Activated CD4-positive, alpha-beta memory T cell treated with anti-CD3 and anti-CD28 coated beads for 36 hours (primary cell): ENCODE measurements around the gene PLEKHG5. TPM values are rescaled to one million over a fixed set of nuclear protein-coding genes. Genes with fewer than 3 reads are reported as not detected.
A peak's percentile ranks its signal among the peaks of the same experiment; 100 is the strongest.

Experiments
- CTCF ChIA-PET: fragments of 350-600 bp; sonication (Branson Sonifier 250); formaldehyde crosslinking; loops from one replicate; lab custom pipeline; 2021; ENCODE audit warnings: antibody characterized with exemption, inconsistent platforms; lab: Charles Lee
- POLR2A ChIA-PET: fragments of 350-600 bp; sonication (Branson Sonifier 250); formaldehyde crosslinking; loops from one replicate; lab custom pipeline; 2021; ENCODE audit warnings: antibody characterized with exemption; lab: Charles Lee
- DNase-seq: peaks from one replicate; pipeline ENCODE4 v3.0.0-alpha.2; 2020
- H3K27ac Mint-ChIP-seq: one replicate; pipeline ENCODE4 v1.8.0; 2021; ENCODE audit warnings: mixed read lengths
- H3K27me3 Mint-ChIP-seq: one replicate; pipeline ENCODE4 v1.8.0; 2021; ENCODE audit warnings: mixed read lengths
- H3K36me3 Mint-ChIP-seq: one replicate; pipeline ENCODE4 v1.8.0; 2021; ENCODE audit warnings: mixed read lengths
- H3K4me1 Mint-ChIP-seq: one replicate; pipeline ENCODE4 v1.8.0; 2021; ENCODE audit warnings: low read depth, mixed read lengths
- H3K4me3 Mint-ChIP-seq: one replicate; pipeline ENCODE4 v1.8.0; 2021; ENCODE audit warnings: mild to moderate bottlenecking, mixed read lengths
- H3K9me3 Mint-ChIP-seq: one replicate; pipeline ENCODE4 v1.8.0; 2021; ENCODE audit warnings: mixed read lengths
- intact Hi-C: fragments of 100-400 bp; cut with micrococcal nuclease; formaldehyde crosslinking; loops from one replicate; pipeline ENCODE4 v1.15.1; 2023
- total RNA-seq, 2 experiments: library from RNA; stranded (reverse); gene quantifications; one replicate each; pipeline ENCODE4 v1.2.3, GENCODE V29; 2021

Gene PLEKHG5
- total RNA-seq, 2 experiments from 2014 or later = 2.1 to 2.2 TPM

DNA sequence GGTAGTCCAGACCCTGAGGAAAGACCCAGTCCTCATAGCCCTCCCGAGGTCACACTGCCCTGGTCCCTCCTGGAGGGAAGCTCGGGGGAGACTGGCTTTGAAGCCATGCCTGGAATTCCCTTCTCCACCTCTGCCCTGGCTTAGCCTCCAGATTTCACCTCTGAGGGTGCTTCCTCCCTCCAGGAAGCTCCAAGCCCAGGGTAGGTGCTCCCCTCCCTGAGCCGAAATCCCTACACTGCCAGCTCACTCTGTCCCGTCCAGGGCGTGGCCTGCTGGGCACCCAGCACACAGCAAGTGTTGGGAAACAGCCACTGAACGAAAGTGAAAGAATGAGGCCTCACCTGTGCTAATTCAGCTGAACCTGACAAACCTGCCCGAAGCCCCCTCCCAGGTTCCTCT is 19.5 kb downstream of the PLEKHG5 start:
- no peaks in the 10 kb centered on the region for H3K9me3 Mint-ChIP-seq
- DNase-seq = no peak
- ChIA-PET POLR2A (no interaction called here), CTCF (interaction anchor here (1.1 to 2.7 kb wide), 11 partner anchors 9 to 225 kb away, joined by 3 to 12 read pairs (median 6); no protein-coding TSS in a partner anchor)
- intact Hi-C loops = no loop called here
- no peak overlapping the region for H3K4me3 Mint-ChIP-seq
- peaks cover 7% of the 10 kb centered on the region for H3K4me1 Mint-ChIP-seq
- no peaks in the 10 kb centered on the region for H3K27me3 Mint-ChIP-seq
- H3K27ac Mint-ChIP-seq = no peak overlapping the region
- no peaks in the 10 kb centered on the region for H3K36me3 Mint-ChIP-seq

DNA sequence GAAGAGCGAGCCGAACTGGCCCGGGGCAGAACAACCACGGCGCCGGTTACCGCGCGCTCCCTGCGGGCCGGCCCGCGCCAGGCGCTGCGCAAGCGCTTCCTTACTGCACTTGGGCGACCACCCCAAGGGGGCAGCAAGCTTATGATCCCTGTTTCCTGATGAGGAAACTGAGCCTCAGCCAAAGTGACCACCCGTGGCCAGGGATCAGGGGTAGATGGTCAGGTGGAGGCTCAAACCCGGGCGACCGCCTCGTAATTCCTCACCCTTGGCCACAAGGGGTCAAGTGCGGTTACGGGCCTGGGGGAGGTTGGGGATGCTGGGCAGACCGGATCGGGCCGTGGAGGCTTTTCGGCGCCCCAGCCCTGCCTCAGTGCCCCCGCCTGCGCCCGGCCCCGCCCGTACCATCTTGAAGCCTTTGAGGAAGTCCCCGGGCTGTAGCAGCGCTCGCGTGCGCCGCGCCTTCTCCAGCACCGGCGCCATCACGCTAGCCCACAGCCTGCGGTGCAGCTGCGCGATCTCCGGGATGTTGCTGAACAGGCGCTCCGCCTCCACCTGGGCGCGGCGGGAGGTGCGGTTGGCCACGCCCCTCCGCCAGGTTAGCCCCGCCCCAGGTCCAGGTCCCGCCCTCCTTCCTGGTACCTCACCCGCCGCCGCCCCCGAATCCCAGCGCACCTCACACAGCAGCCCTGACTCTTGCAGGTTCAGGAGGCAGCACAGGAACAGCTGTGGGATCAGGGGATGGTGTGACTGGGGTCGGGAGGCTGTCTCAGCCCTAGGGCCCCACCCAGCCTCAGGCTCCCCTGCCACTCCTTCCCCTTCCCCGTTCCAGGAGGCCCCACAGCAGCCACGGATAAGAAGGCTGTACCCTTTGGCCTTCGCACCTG is 20.1 kb downstream of the PLEKHG5 start:
- DNase-seq = no peak
- ChIA-PET CTCF (interaction anchor here (1.1 to 2.7 kb wide), 10 partner anchors 8 to 225 kb away, joined by 3 to 12 read pairs (median 6); no protein-coding TSS in a partner anchor), POLR2A (no interaction called here)
- H3K27ac Mint-ChIP-seq = no peak overlapping the region
- H3K4me3 Mint-ChIP-seq = no peak overlapping the region
- H3K36me3 Mint-ChIP-seq = no peaks in the 10 kb centered on the region
- intact Hi-C loops = no loop called here
- no peaks in the 10 kb centered on the region for H3K9me3 Mint-ChIP-seq
- H3K27me3 Mint-ChIP-seq = no peaks in the 10 kb centered on the region
- H3K4me1 Mint-ChIP-seq = peaks cover 12% of the 10 kb centered on the region

DNA sequence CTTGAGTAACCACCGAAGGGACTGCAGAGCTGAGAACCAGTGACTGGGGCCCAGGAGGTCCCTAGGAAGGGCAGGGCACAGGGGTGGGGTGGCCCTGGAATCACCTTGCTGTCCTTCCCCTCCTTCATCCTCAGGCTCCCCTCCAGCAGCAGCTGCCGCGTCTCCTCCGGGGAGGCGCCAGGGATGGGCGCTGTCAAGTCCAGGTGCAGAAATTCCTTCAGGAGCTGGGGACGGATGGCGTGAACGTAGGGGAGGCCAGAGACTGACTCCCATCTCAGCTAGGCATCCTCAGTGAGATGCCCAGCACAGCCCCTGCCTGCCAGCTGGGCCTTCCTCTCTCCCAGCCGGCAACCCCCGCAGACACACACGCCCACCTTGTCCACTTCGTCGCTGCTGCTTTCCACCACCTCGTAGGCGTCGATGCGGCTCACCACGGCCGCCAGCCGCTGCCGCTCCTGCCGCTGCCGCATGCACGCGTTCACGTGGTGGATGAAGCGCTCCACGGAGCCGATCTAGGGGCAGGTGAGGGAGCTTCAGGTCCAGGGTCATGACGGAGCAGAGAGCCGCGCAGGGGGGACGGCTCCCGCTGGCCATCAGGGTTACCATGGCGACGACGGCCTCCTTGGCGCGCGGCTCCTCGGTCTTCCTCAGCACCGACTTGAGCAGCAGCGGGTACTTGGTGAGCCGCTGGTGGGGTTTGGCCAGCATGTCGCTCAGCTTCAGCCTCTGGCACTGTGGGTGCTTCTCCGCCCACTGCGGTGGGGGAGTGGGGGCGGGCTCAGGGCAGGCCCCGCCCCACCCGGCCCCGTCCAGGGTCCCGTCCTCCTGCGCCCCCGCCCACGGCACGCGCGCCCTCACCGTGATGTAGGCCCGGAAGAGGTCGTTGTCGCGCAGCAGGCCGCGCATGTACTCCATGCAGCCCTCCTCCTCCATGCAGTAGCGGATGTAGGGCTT is 21.1 kb downstream of the PLEKHG5 start:
- intact Hi-C loops = no loop called here
- no peak for DNase-seq
- no peaks in the 10 kb centered on the region for H3K9me3 Mint-ChIP-seq
- H3K4me3 Mint-ChIP-seq = no peak overlapping the region
- H3K4me1 Mint-ChIP-seq = peaks cover 9% of the 10 kb centered on the region
- H3K27me3 Mint-ChIP-seq = no peaks in the 10 kb centered on the region
- H3K27ac Mint-ChIP-seq = no peak overlapping the region
- CTCF ChIA-PET = interaction anchor here (1.2 to 1.4 kb wide), 2 partner anchors 19 to 32 kb away, joined by 4 to 5 read pairs; no protein-coding TSS in a partner anchor
- H3K36me3 Mint-ChIP-seq = no peaks in the 10 kb centered on the region
- POLR2A ChIA-PET = no interaction called here

DNA sequence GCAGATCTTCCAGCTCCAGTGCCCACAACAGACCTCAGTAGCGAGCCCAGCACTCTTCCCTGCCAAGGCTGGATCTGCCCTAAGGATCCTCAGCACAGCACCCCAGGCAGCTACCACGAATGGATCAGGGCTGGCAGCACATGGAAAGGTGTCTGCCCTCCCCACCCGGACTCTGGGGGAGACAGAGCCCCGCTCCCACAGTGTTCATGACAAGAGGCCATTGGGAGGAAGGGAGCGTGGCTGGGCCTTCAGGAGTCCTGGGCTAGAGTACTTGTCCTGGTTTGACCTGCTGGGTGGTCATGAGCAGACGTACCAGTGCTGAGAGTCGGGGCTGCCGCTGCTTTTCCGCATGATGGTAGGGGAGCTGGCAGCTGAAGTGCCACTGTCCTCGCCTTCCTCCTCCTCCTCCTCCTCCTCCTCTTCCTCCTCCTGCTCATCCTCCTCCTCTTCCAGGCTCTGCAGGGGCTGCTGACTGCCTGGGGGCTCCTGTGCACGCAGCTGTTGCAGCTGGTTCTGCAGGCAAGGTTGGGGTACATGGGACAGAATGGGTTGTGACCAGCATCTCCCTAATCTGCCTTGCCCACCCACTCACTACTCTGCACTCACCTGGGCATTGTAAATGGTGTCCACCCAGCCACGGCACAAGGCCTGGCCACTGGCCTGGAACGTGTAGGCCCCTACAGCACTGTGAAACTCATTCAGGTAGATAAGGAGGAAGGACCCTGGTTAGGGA is 22.6 kb downstream of the PLEKHG5 start:
- no peaks in the 10 kb centered on the region for H3K9me3 Mint-ChIP-seq
- no peak overlapping the region for H3K27ac Mint-ChIP-seq
- CTCF ChIA-PET = interaction anchor here (1.4 to 3.4 kb wide), 3 partner anchors 20 to 222 kb away, joined by 5 to 14 read pairs (median 5); no protein-coding TSS in a partner anchor

DNA sequence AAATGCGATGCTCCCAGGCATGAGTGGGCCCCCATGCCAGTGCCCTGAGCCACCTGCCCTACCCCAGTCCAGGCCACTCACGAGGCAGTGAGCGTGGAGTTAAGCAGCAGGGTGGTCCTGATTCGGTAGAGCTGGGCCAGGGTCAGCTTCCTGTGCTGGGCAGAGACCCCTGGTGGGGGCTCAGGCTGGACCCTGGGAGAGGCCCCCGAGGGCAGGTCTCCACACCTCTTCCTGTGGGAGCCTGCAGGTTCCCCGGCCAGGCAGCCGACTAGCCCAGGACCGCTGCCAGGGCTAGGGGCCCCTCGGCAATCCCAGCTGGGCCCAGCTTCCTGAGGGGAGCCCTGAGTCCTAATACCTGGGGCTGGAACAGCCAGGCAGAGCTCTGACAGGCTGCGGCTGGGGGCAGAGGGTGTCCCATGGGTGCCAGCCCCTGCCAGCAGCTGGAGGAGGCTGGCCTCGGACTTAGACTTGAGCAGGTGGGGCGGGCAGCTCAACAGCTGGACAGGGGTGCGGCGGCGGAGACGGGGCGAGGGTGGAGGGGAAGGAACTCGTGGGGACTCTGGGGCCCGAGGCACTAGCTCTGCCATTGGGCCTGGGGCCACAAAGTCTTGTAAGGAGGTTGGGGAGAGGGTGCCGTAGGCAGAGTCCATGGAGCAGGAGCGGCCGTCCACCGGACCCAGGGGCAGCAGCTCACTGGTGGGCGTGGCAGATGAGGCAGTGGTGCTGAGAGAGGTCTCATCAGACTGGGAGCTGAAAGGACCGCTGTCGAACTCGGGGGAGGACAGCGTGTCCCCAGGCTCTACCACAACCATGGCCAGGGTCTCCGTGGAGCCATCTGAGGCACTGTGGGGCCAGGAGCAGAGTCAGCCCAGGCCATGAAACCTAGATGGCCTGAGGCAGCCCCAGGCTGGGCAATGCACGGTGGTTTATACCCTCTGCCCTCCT is 23.5 kb downstream of the PLEKHG5 start:
- H3K36me3 Mint-ChIP-seq = peaks cover 10% of the 10 kb centered on the region
- intact Hi-C loops = no loop called here
- DNase-seq = no peak
- no peak overlapping the region for H3K4me3 Mint-ChIP-seq
- ChIA-PET CTCF (interaction anchor here (0.9 to 3.4 kb wide), 6 partner anchors 10 to 221 kb away, joined by 3 to 18 read pairs (median 8); no protein-coding TSS in a partner anchor), POLR2A (no interaction called here)
- no peaks in the 10 kb centered on the region for H3K27me3 Mint-ChIP-seq
- no peak overlapping the region for H3K27ac Mint-ChIP-seq
- H3K9me3 Mint-ChIP-seq = no peaks in the 10 kb centered on the region
- peaks cover 23% of the 10 kb centered on the region for H3K4me1 Mint-ChIP-seq

More for the DNA sequence above, 22.6 kb downstream of the PLEKHG5 start:
- no peaks in the 10 kb centered on the region for H3K27me3 Mint-ChIP-seq
- peaks cover 6% of the 10 kb centered on the region for H3K36me3 Mint-ChIP-seq
- intact Hi-C loops = no loop called here
- no peak overlapping the region for H3K4me3 Mint-ChIP-seq
- no peak for DNase-seq
- POLR2A ChIA-PET = no interaction called here
- peaks cover 15% of the 10 kb centered on the region for H3K4me1 Mint-ChIP-seq

DNA sequence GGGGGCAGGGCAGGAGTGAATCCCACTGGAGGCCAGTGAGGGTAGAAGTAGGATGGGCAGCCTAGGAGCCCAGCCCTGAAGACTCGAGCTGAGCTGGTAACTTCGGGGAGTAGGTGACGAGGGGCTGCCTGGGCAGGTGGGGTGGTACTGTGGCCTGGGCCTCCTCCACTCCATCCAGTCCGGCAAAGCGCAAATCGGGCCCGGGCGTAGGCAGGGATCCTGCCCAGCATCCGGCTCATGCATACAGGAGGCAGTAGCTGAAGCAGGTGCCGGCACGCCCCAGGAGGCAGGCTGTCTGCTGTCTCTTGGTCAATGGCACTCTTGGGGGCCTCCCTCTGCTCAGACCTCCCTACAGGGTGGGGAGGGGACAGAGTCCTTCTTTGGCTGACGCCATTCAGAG is 24.2 kb downstream of the PLEKHG5 start:
- Mint-ChIP-seq H3K27me3 (no peaks in the 10 kb centered on the region), H3K4me1 (peaks cover 31% of the 10 kb centered on the region), H3K9me3 (no peaks in the 10 kb centered on the region), H3K4me3 (no peak overlapping the region), H3K36me3 (peaks cover 18% of the 10 kb centered on the region), H3K27ac (peak overlapping the region; percentile 28)
- intact Hi-C loops = no loop called here
- CTCF ChIA-PET = interaction anchor here (0.9 to 3.4 kb wide), 7 partner anchors 10 to 221 kb away, joined by 3 to 18 read pairs (median 6); no protein-coding TSS in a partner anchor
- DNase-seq = no peak
- POLR2A ChIA-PET = no interaction called here

DNA sequence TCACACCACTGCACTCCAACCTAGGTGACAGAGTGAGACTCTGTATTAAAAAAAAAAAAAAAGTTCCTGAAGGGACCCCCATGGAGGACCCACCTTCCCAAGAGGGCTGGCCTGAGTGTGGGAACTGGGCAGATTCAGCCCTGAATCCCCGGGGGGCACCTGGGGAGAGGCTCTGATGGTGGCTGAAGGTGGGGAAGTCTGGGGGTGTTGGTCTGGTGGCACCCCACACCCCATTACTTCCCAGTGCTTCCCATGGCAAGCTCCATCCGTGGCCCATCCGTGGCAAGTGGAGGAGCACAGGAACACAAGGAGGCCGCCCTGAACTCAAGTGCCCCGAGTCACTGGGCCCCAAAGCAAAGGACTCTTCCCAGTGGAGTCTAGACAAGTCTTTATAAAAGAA is 24.7 kb downstream of the PLEKHG5 start:
- Mint-ChIP-seq H3K36me3 (peaks cover 23% of the 10 kb centered on the region), H3K27ac (peak overlapping the region; percentile 76), H3K27me3 (no peaks in the 10 kb centered on the region), H3K4me3 (peak overlapping the region; percentile 82), H3K9me3 (no peaks in the 10 kb centered on the region), H3K4me1 (peaks cover 36% of the 10 kb centered on the region)
- intact Hi-C loops = no loop called here
- DNase-seq = no peak
- CTCF ChIA-PET = interaction anchor here (0.6 to 3.4 kb wide), 9 partner anchors 9 to 220 kb away, joined by 3 to 18 read pairs (median 6); no protein-coding TSS in a partner anchor
- POLR2A ChIA-PET = no interaction called here

DNA sequence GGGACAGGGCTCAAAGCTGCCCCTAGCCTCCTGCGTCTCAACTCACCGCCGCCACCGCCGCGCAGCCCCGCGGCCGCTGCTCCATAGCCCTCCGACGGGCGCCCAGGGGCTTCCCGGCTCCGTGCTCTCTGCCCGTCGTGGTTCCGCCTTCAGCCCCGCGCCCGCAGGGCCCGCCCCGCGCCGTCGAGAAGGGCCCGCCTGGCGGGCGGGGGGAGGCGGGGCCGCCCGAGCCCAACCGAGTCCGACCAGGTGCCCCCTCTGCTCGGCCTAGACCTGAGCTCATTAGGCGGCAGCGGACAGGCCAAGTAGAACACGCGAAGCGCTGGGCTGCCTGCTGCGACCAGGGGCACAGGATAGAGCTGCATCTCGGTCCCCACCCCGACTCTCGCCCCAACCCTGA is 25.4 kb downstream of the PLEKHG5 start, which contains the start of gene TNFRSF25:
Gene TNFRSF25, minus strand, starts transcription at position 151 of the 400 bp plus-strand sequence. Its CDS starts 66 bp downstream, at position 85.
- ChIA-PET CTCF (interaction anchor here (0.6 to 3.4 kb wide), 9 partner anchors 10 to 219 kb away, joined by 3 to 18 read pairs (median 6); no protein-coding TSS in a partner anchor), POLR2A (no interaction called here)
- H3K4me1 Mint-ChIP-seq = peaks cover 41% of the 10 kb centered on the region
- intact Hi-C loops = no loop called here
- no peaks in the 10 kb centered on the region for H3K27me3 Mint-ChIP-seq
- no peaks in the 10 kb centered on the region for H3K9me3 Mint-ChIP-seq
- H3K4me3 Mint-ChIP-seq = peak within 1 kb of the TSS; percentile 82
- peak; percentile 68 for DNase-seq
- H3K27ac Mint-ChIP-seq = peak within 1 kb of the TSS; percentile 83
- H3K36me3 Mint-ChIP-seq = peaks cover 28% of the 10 kb centered on the region

DNA sequence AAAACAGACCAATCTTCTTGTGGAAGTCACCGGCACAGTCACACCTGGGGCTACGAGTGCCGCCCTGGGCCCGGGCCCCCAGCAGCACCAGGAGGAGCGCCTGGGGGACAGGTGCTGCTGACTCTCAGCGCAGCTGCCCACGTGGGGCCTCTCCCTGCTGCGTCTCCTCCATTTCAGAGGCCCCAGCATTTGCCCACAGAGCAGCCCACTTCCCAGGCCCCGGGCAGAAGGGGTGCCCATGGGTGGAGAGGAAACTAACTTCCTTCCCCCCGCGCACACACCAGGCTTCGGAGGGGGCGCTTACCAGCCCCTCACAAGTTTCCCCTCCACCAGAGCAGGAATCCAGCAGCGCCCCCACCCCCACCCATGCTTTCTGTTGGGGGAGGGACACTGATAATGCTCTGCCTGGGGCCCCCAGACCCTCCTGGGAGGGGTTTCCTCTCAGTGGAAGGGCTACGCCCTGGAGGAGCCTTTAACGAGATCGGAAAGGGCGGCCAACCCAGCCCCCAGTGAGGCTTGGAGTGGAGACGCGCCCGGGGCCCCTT is 25.9 kb downstream of the PLEKHG5 start:
- H3K4me3 Mint-ChIP-seq = peak overlapping the region; percentile 82
- intact Hi-C loops = loop anchor here (2.0 kb wide), 2 partner anchors 27 to 73 kb away; partner anchors contain the start of gene ACOT7
- peaks cover 33% of the 10 kb centered on the region for H3K36me3 Mint-ChIP-seq
- DNase-seq = peak; percentile 64
- H3K27ac Mint-ChIP-seq = peak overlapping the region; percentile 83
- no peaks in the 10 kb centered on the region for H3K9me3 Mint-ChIP-seq
- POLR2A ChIA-PET = no interaction called here
- H3K27me3 Mint-ChIP-seq = no peaks in the 10 kb centered on the region
- CTCF ChIA-PET = interaction anchor here (1.1 to 3.4 kb wide), 6 partner anchors 12 to 219 kb away, joined by 3 to 18 read pairs (median 8); partner anchors contain the start of genes NOL9 and TAS1R1
- H3K4me1 Mint-ChIP-seq = peaks cover 46% of the 10 kb centered on the region

DNA sequence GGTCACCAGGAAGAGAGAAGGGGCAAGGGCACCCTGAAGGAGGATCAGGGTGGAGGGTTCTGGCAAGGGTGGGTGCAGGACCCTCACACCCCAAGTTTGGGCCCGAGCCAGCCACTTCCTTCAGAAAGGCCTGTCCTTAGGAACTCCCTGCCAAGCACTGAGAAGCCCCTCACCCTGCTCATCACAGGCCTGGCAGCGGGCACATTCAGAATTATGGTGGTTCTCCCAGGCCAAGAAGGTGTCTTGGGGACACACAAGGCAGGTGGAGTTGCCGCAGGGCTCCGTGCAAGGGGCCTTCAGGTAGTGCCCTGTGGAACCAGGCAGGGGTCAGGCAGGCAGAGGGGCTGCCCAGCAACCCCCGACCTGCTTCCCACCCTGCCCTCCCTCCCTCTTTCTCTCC is 26.6 kb downstream of the PLEKHG5 start:
- Mint-ChIP-seq H3K36me3 (peaks cover 35% of the 10 kb centered on the region), H3K4me3 (peak overlapping the region; percentile 82), H3K4me1 (peaks cover 51% of the 10 kb centered on the region), H3K27me3 (no peaks in the 10 kb centered on the region), H3K9me3 (no peaks in the 10 kb centered on the region), H3K27ac (peak overlapping the region; percentile 83)
- CTCF ChIA-PET = interaction anchor here (1.1 to 2.9 kb wide), 6 partner anchors 8 to 90 kb away, joined by 3 to 12 read pairs (median 7); partner anchors contain the start of genes NOL9 and TAS1R1
- POLR2A ChIA-PET = no interaction called here
- no peak for DNase-seq
- intact Hi-C loops = loop anchor here (1.0 to 5.0 kb wide), 4 partner anchors 25 to 268 kb away; partner anchors contain the start of genes ACOT7 and RPL22
